ENCODE data around the gene MACROD2. TPM values are rescaled to one million over a fixed set of nuclear protein-coding genes. Genes with fewer than 3 reads are reported as not detected.

MACROD2 gene
- total RNA-seq, 2 experiments from 2014 or later: not detected

DNA sequence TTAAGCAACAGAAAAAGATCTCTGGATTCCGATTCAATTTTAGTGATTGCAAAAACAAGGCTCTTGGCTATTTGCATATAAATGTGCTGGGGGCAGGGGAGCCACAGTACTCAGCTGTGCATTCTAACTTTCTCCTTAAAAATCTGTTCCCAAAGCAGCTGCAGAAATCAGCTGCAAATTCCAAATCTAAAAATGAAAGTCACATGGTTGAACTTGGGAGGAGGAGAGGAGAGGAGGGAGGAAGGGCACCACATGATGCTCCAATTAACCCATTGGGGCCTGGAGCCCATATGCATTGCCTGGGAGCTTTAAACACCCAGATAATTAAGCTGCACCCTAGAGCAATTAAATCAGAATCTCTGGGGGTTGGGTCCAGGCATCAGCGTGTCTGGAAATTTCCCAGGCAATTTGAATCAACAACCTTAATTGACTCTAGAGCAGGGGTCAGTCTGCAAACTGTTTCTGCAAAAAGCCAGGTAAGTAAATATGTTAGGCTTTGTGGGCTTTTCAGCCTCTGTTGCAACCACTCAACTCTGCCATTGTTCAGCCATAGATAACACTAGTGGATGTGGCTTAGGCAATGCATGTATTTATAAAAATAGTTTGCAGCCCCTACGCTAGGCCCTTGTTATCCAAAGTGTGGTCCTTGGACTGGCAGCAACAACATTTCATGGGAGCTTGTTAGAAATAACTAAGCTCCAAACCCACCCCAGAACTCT is 2069.8 kb downstream of the MACROD2 start:
- peaks cover 13% of the 10 kb centered on the region for H3K9me3 Mint-ChIP-seq
- no peaks in the 10 kb centered on the region for H3K4me1 Mint-ChIP-seq
- no peaks in the 10 kb centered on the region for H3K36me3 Mint-ChIP-seq (ENCODE audit: low read depth)
- DNase-seq: no peak
- no peak overlapping the region for H3K4me3 Mint-ChIP-seq
- no peaks in the 10 kb centered on the region for H3K27me3 Mint-ChIP-seq
- no peak overlapping the region for H3K27ac Mint-ChIP-seq
- CTCF ChIA-PET: no interaction called here
- POLR2A ChIA-PET: no interaction called here

DNA sequence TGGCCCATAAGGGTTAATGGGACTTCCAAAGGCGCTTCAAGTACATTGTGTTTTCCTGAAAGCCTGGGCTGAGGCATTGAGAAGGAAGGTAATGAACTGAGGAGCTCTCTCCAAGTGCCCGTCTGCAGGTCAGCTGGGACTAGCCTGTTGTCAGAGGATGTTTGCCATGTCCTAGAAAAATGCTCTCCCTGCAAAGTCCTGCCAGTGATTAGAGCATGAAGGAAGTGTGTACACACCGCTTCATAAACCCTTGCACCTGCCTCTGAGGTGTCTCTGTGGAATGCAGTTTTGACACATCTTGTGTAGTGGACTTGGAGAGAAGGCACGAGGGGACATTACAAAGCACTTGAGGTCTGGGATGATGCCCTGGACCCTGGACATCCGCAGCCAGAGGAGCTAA is 2071.3 kb downstream of the MACROD2 start:
- no peak for DNase-seq
- H3K4me3 Mint-ChIP-seq: no peak overlapping the region
- H3K27ac Mint-ChIP-seq: no peak overlapping the region
- CTCF ChIA-PET: no interaction called here
- peaks cover 13% of the 10 kb centered on the region for H3K9me3 Mint-ChIP-seq
- H3K36me3 Mint-ChIP-seq (ENCODE audit: low read depth): no peaks in the 10 kb centered on the region
- H3K4me1 Mint-ChIP-seq: no peaks in the 10 kb centered on the region
- no peaks in the 10 kb centered on the region for H3K27me3 Mint-ChIP-seq
- POLR2A ChIA-PET: no interaction called here

DNA sequence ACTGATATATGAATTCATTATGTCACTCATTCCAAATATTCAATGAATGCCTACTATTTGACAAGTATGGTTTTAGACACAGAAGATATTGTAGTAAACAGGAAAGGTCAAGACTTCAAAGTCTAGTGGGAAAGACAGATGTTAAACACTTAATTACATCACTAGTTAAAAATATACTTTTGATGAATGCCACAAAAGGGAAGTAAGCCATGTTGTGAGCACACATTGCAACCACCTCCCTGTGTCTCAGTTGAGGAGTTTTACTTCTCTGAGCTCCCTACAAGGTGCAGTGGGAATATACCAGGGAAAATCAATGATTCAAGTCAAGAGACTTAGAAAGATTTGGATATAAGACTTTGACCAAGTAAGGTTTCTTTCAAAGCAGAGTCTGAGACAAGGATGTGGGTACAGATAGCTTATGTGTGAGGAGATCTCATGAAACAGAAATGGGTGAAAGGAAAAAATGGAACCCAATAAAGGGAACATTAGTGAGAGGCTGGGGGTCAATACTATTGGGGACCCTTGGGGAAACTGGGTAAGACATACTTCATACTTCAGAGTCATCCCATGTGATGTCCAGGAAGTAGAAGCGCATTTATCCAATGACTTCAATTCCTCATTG is 2074.2 kb downstream of the MACROD2 start:
- CTCF ChIA-PET: no interaction called here
- no peak for DNase-seq
- H3K27ac Mint-ChIP-seq: no peak overlapping the region
- peaks cover 11% of the 10 kb centered on the region for H3K9me3 Mint-ChIP-seq
- POLR2A ChIA-PET: no interaction called here
- H3K27me3 Mint-ChIP-seq: no peaks in the 10 kb centered on the region
- no peak overlapping the region for H3K4me3 Mint-ChIP-seq
- no peaks in the 10 kb centered on the region for H3K36me3 Mint-ChIP-seq (ENCODE audit: low read depth)
- no peaks in the 10 kb centered on the region for H3K4me1 Mint-ChIP-seq

DNA sequence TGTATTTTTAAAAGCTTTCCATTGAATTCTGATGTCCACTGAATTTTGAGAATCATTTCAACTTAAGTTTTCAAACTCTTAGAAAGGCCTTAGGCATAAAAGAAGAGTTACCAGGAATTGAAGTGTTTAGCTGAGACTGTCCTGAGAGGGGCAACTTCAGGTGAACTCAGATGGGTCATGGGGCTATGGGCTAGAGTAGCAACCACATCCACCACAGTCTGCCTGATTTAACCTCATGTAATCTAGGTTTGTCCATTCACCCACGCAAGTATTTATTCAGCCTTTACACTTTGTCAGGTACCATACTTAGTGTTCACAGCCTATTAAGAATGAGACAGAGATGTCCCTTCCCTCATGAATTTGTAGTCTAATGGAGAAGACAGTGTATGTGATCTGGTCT is 2076.9 kb downstream of the MACROD2 start:
- no peak overlapping the region for H3K4me3 Mint-ChIP-seq
- no peak overlapping the region for H3K27ac Mint-ChIP-seq
- H3K4me1 Mint-ChIP-seq: no peaks in the 10 kb centered on the region
- POLR2A ChIA-PET: no interaction called here
- peaks cover 14% of the 10 kb centered on the region for H3K9me3 Mint-ChIP-seq
- no peaks in the 10 kb centered on the region for H3K27me3 Mint-ChIP-seq
- no peak for DNase-seq
- CTCF ChIA-PET: no interaction called here
- no peaks in the 10 kb centered on the region for H3K36me3 Mint-ChIP-seq (ENCODE audit: low read depth)

GRCh38 chr20:16078172-16078898 is 2083.0 kb downstream of the MACROD2 start:
- POLR2A ChIA-PET: no interaction called here
- CTCF ChIA-PET: no interaction called here
- Mint-ChIP-seq H3K36me3 (ENCODE audit: low read depth) (no peaks in the 10 kb centered on the region), H3K27me3 (no peaks in the 10 kb centered on the region), H3K9me3 (peaks cover 3% of the 10 kb centered on the region), H3K4me1 (no peaks in the 10 kb centered on the region), H3K27ac (no peak overlapping the region), H3K4me3 (no peak overlapping the region)
- DNase-seq: no peak

DNA sequence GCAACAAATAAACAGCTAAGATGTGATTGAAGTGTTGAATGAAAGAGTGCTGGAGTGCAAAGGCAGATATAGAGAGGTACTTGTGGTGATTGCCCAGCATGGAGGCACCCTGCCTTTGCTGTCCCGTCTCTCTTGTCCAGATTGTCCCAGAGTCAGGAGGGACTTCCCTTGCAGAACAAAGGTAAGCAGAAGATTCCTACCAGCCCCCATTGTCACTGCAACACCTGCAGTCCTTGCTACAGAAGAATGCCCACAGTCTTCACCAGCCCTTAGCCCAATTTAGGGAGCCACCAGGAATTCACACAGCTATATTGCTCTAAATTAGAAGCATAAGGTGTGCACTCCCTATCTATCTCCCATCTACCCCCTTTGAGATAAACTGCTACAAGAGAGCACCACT is 2086.1 kb downstream of the MACROD2 start:
- no peaks in the 10 kb centered on the region for H3K4me1 Mint-ChIP-seq
- H3K9me3 Mint-ChIP-seq: no peaks in the 10 kb centered on the region
- CTCF ChIA-PET: no interaction called here
- no peak overlapping the region for H3K4me3 Mint-ChIP-seq
- no peaks in the 10 kb centered on the region for H3K27me3 Mint-ChIP-seq
- DNase-seq: no peak
- no peak overlapping the region for H3K27ac Mint-ChIP-seq
- POLR2A ChIA-PET: no interaction called here
- H3K36me3 Mint-ChIP-seq (ENCODE audit: low read depth): no peaks in the 10 kb centered on the region

DNA sequence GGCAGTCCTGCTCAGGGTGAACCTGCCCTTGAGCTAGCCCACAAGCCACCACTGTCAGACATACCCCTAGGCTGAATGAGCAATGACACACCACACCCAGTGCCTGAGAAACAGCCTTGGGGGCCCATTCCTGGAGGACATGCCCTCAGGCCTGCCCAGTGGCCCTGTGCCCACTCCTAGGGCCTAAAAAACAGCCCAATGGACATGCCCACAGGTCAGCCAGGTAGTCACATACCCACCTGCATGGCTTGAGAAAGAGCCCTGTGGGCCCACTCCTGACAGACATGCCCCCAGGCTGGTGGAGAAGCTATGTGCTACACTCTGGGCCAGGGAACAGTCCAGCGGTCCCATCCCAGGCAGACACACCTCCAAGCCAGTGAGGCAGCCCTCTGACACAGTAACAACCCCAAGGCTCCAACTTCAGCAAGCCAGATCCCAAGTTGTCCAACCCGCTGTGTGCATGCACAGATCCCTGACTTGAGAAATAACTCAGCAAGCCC is 2086.8 kb downstream of the MACROD2 start:
- ChIA-PET CTCF (no interaction called here), POLR2A (no interaction called here)
- Mint-ChIP-seq H3K9me3 (no peaks in the 10 kb centered on the region), H3K27ac (no peak overlapping the region), H3K4me3 (no peak overlapping the region), H3K4me1 (no peaks in the 10 kb centered on the region), H3K36me3 (ENCODE audit: low read depth) (no peaks in the 10 kb centered on the region), H3K27me3 (no peaks in the 10 kb centered on the region)
- no peak for DNase-seq

GRCh38 chr20:16083639-16084280 is 2088.4 kb downstream of the MACROD2 start:
- no peaks in the 10 kb centered on the region for H3K4me1 Mint-ChIP-seq
- POLR2A ChIA-PET: no interaction called here
- no peak for DNase-seq
- CTCF ChIA-PET: no interaction called here
- H3K36me3 Mint-ChIP-seq (ENCODE audit: low read depth): no peaks in the 10 kb centered on the region
- H3K27ac Mint-ChIP-seq: no peak overlapping the region
- peaks cover 2% of the 10 kb centered on the region for H3K9me3 Mint-ChIP-seq
- no peaks in the 10 kb centered on the region for H3K27me3 Mint-ChIP-seq
- H3K4me3 Mint-ChIP-seq: no peak overlapping the region

DNA sequence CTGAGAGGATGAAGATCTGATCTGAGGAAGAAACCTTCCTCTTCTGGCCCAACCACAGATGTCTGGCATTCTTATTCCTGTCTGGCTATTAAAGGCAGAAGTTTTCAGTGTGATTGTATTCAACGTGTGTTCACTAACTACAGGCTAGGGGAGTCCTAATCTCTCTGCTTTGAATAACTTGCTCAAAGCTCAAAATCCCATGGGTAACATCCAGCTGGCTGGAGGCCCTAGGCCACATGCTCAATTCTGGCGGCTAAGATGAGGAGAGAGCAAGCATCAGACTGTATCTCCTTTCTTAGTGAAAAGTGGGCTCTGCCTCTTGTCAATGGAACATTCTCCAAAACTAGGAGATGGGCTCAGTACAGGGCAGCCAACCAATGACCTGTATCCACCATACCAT is 2099.9 kb downstream of the MACROD2 start:
- Mint-ChIP-seq H3K27ac (no peak overlapping the region), H3K36me3 (ENCODE audit: low read depth) (no peaks in the 10 kb centered on the region), H3K4me3 (no peak overlapping the region), H3K4me1 (no peaks in the 10 kb centered on the region), H3K9me3 (peaks cover 4% of the 10 kb centered on the region), H3K27me3 (no peaks in the 10 kb centered on the region)
- ChIA-PET POLR2A (no interaction called here), CTCF (no interaction called here)
- DNase-seq: no peak

- no peaks in the 10 kb centered on the region for H3K36me3 Mint-ChIP-seq (ENCODE audit: low read depth)
- POLR2A ChIA-PET: no interaction called here
- CTCF ChIA-PET: no interaction called here
- H3K27ac Mint-ChIP-seq: no peak overlapping the region
- no peaks in the 10 kb centered on the region for H3K4me1 Mint-ChIP-seq
- peaks cover 7% of the 10 kb centered on the region for H3K9me3 Mint-ChIP-seq
- DNase-seq: no peak
- H3K27me3 Mint-ChIP-seq: no peaks in the 10 kb centered on the region
- no peak overlapping the region for H3K4me3 Mint-ChIP-seq
These were observed 2101.5 kb downstream of the MACROD2 start for GRCh38 chr20:16096756-16097326.

DNA sequence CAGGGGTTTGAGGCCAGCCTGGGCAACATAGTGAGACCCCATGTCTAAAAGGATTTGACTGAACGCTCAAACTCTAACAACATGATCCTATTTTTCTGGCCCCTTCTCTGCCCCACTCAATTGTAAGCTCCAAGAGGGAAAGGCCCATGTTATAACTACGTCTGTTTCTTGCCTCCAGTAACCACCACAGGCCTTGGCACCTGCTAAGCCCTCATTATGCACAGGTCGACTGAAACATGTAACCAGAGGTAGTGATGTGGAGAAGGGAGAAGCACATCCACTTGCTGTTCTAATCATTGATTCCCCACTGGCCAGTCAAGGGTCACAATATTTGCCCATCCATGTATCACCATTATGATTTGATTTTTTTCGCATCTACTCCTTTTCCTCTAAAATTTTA is 2102.5 kb downstream of the MACROD2 start:
- no peaks in the 10 kb centered on the region for H3K36me3 Mint-ChIP-seq (ENCODE audit: low read depth)
- CTCF ChIA-PET: no interaction called here
- no peak overlapping the region for H3K27ac Mint-ChIP-seq
- POLR2A ChIA-PET: no interaction called here
- no peak overlapping the region for H3K4me3 Mint-ChIP-seq
- DNase-seq: no peak
- no peaks in the 10 kb centered on the region for H3K4me1 Mint-ChIP-seq
- no peaks in the 10 kb centered on the region for H3K27me3 Mint-ChIP-seq
- H3K9me3 Mint-ChIP-seq: peaks cover 7% of the 10 kb centered on the region

DNA sequence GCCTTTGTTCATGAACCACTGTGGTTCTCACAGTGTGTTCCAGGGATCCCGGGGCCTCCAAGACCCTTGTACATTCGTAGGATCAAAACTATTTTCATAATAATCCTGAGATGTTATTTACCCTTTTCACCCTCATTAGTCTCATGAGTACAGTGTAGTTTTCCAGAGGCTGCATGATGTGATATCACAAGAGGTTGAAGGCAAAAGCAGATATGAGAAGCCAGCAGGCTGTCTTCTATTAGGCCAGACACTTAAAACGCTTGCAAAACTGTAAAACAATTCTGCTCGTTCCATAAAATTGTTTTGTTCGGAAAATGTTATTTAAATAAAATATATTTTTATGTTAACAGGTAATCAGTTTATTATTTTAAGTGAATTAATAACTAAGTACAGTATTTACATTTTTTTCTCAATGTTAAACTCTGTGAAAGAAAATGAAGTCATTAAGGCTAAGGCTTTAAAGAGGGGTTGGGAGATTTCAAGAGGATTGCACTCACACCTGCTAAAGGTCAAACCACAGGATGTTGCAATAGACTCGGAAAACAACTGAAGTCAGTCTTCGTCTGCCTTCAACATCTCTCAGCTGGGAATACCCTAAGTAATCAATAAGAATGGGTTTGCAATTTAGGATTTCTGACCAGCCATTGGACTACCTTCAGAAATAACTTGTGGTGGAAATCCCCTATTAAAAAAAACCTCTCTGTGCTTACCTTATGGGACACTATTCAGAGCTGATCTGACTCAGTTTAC is 2103.7 kb downstream of the MACROD2 start:
- ChIA-PET POLR2A (no interaction called here), CTCF (no interaction called here)
- no peaks in the 10 kb centered on the region for H3K36me3 Mint-ChIP-seq (ENCODE audit: low read depth)
- no peaks in the 10 kb centered on the region for H3K27me3 Mint-ChIP-seq
- H3K4me1 Mint-ChIP-seq: no peaks in the 10 kb centered on the region
- no peak overlapping the region for H3K27ac Mint-ChIP-seq
- H3K9me3 Mint-ChIP-seq: peaks cover 5% of the 10 kb centered on the region
- no peak overlapping the region for H3K4me3 Mint-ChIP-seq
- DNase-seq: no peak

GRCh38 chr20:16100111-16100510 is 2104.8 kb downstream of the MACROD2 start:
- Mint-ChIP-seq H3K9me3 (peaks cover 5% of the 10 kb centered on the region), H3K27ac (no peak overlapping the region), H3K27me3 (no peaks in the 10 kb centered on the region), H3K36me3 (ENCODE audit: low read depth) (no peaks in the 10 kb centered on the region), H3K4me1 (no peaks in the 10 kb centered on the region), H3K4me3 (no peak overlapping the region)
- ChIA-PET CTCF (no interaction called here), POLR2A (no interaction called here)
- no peak for DNase-seq

All from activated CD4-positive, alpha-beta memory T cell treated with anti-CD3 and anti-CD28 coated beads, Interleukin-2, amount 10 ng/mL, durations not matched to agents 7 days and 5 days (primary cell).